Central memory CD4-positive, alpha-beta T cell (primary cell): Measurements from ENCODE around the gene ACVR2A.

ENCODE experiments used
- DNase-seq: peaks from one replicate; pipeline ENCODE4 v3.0.0; 2022

ACVR2A gene

GRCh38 chr2:147855977-147856376 lies 11.1 kb downstream of the ACVR2A start:
- no peak for DNase-seq

- no peak for DNase-seq
Measured at GRCh38 chr2:147860009-147860408, 15.2 kb downstream of the ACVR2A start.

DNA sequence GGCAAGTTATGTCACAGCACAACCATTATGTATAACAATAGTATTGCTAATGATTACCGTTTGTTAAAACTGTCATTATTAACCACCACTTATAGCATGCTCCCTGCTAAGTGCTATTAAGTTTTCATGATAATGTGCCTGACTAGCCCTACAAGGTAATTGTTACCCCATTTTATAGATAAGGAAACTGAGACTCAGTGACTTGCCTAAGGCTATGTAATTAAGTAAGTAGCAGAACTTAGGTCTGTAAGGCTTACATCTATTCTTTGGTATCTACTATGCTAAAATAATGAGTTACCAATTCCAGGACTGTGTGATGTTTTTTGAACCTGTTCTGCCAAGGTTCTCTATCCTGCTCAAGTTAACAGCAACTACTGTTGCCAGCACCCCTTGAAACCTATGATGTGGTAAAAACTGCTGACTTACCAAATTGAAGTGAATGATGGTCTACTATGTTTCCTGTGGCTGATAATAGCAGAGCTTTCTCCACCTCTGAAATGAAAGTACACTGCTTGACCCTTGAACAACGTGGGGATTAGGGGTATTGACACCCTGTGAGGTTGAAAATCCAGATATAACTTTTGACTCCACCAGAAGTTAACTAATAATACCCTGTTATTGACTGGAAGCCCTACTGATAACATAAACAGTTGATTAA lies 18.2 kb downstream of the ACVR2A start:
- DNase-seq = peak; percentile 20

DNA sequence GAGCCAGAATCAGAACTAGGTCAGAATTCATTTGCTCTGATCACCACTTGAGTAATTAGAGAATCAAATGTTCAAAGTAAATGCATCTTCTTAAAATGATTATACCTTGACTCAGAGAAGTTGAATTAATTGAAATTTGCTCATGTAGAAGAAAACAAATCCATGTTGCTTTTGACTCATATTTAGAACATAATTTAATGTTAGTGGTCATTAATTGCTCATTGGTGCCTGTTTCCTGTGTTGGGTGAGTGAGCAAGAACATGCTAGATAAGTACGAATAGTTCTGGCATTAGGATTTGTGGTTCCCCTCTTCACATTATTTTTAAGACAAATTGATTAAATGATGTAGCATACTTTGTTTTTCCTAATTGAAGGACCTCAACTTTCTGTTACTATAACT lies 19.0 kb downstream of the ACVR2A start:
- no peak for DNase-seq

DNA sequence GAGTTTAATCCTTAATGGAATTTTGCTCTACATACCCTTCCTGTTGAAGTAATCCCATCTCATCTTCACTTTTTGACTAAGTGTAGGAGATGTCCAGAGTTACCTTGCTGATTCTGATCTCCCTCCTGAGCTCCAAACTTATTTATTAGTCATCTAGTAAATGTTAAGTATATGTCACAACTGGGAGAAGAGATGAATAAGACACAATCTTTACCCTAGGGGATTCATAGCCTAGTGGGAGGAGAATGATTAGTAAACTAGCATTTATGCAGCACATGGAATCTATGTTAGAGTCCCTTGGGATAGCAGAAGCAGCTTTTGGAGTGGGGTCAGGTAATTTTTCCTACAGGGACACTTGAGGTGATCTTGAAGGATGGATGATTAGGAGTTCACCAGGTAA lies 20.7 kb downstream of the ACVR2A start:
- DNase-seq = no peak

- DNase-seq = no peak
Measured at GRCh38 chr2:147867050-147867449, 22.2 kb downstream of the ACVR2A start.

- DNase-seq = no peak
Measured at GRCh38 chr2:147869934-147870333, 25.1 kb downstream of the ACVR2A start.

GRCh38 chr2:147872967-147873366 lies 28.1 kb downstream of the ACVR2A start:
- DNase-seq = no peak

GRCh38 chr2:147873859-147874483 lies 29.1 kb downstream of the ACVR2A start:
- no peak for DNase-seq

- DNase-seq = no peak
Measured at GRCh38 chr2:147879846-147880245, 35.0 kb downstream of the ACVR2A start.

DNA sequence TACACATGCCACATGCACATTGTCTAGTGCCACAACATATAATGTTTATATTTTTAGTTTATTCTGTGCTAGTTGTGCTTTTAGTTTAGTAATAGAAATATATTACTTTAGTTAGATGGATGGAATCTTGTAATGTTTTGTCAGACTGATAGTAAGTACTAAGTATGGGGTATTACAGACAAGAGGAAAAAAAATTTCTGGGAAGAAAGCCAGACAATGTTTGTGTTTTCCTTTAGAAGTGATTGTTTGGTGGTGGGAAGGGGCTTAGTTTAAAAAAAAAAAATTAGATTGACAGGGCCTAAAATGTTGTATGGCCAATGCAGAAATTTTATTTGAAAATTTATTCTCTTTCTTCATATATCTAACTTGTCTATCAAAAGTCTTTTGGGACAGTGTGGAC lies 37.8 kb downstream of the ACVR2A start:
- DNase-seq = no peak

GRCh38 chr2:147884830-147885229 lies 40.0 kb downstream of the ACVR2A start:
- DNase-seq = no peak

DNA sequence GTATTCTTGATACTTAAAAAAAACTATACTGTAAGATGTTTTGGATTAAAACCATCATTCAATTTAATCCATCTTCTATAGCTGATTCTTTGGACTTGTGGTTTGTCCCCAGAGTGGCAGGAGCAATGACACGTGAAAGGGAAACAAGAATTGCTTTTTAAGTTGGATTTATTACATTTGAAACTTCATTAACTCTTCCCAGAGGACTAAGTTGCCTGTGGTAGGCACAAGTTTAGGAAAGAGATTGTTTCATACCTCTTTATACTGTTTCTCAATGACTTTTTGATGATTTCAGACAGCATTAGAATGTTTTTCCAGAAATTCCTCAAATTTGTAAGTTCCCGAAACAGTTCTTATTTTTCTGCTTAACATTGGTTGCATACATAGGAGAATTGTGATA lies 41.3 kb downstream of the ACVR2A start:
- no peak for DNase-seq

DNA sequence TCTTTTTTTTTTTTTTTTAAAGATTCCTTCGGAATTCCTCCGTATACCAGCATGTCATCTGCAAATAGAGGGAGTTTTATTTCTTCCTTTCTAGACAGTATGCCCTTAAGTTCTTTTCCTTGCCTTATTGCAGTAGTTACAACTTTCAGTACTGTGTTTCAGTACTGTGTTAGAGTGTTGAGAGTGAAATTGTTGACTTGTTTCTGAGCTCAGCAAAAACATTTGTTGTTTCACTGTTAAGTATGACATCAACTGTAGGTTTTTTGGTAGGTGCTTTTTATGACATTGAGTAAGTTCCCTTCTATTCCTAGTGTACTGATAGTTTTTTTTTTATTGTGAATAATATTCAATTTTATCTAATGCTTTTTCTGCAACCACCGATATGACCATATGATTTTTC lies 43.9 kb downstream of the ACVR2A start:
- DNase-seq = no peak

DNA sequence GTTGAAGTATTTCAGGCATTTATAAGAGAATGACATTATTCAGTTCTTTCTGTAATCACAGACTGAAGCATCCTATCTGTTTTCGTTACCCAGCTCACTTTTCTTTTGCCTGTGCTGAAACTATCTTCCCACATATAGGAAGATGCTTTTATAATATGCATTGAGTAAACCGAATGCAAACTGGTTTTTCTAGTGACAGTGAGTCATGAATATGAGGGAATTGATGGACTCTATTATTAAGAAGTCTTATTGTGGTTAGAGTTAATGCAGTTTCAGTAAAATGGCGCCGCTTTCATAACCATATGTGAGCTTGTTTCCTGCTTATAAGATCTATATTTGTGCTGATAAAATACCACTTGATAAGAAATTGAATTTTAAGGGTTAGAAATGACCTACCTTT lies 59.2 kb downstream of the ACVR2A start:
- no peak for DNase-seq

- no peak for DNase-seq
Measured at GRCh38 chr2:147909178-147909577, 64.3 kb downstream of the ACVR2A start.

DNA sequence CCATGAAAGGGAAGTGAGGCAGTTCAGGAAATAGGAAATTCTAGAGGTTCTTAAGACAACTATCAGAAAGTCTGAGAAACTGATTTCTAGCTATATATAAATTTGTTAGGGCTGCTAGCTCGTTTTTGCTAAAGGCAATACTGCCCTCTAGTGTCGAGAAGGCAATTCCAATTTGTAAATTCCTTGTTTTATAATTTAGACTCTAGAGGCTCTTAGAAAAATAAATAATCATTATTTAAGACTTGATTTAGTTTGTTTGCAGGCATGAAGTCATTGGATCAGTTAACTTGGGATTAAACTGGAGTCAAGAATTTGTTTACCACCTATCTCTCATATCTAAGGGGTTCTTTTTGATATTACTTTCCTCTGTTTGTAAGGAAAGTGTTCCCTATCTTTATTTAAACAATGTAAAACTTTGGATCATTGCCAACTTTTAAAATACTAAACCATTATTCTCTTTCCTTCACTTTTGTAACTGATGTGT lies 66.2 kb downstream of the ACVR2A start:
- peak; percentile 43 for DNase-seq

DNA sequence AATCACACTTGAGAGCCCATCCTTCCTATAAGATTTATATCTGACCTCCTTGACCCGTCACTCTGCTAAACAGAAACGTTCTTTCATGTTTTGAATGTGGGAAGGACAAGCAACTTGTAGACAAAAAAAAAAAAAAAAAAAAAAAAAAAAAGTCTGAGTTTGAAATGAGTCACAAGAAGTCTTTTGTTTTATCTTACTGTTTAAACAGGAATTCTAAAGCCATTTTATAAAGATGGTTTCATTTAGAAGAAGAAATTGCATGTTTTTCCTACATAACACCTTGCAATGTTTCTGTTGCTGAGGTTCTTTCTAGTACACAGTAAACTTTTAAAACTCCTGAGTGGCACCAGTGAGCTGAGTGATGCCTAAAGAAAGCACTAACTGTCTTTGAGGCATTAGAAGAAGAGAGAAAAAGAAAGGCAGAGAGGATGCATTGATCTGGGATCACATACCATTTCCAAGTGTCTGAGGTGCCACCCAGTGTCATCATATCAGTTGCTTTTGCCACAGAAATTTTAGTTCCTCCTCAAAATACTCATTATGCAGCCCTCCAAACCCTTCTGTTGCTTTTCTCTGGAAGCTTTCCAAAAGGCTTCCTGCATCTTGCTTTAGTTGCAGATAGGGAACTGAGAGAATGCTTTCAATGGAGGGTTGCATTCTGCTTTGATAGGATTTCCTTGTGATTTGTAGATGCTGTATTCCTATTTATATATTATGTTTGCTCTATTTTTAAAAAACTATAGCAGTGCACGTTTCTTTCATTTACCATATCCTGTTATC lies 69.1 kb downstream of the ACVR2A start:
- no peak for DNase-seq

DNA sequence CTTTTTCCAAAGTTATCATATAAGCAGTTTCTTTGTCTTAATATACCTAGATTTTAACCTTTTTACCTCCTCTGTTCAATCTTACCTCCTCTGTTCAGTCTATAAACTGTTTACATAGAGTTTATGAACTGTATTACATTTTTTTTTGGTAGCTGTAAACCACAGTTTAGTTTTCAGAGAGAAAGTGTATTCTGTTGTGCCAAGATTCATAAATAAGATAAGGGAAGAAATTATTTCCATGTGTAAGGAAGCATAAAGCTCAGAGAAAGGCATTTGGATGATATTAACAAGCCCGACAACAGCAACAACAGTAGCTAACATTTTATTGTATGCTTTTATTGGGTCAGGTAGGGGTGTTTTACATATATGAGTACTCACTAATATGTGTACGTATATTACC lies 71.2 kb downstream of the ACVR2A start:
- no peak for DNase-seq

DNA sequence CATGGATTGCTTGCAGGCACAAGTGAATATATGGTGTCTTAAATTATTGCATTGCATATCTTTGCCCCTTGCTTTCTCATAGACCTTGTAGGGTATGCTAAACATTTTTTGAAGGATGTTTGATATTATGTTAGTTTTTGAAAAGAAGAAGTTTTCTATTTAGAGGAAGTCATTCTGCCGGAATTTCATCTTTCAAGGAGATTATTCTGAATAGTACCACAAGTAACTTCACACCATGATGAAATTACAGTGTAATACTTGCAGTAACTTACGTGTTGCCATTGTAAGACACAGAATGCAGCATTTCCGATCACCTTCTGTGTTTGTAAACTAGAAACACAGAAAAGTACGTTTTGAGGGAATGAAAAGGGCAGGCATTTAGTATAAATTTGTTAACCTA lies 71.9 kb downstream of the ACVR2A start:
- no peak for DNase-seq

DNA sequence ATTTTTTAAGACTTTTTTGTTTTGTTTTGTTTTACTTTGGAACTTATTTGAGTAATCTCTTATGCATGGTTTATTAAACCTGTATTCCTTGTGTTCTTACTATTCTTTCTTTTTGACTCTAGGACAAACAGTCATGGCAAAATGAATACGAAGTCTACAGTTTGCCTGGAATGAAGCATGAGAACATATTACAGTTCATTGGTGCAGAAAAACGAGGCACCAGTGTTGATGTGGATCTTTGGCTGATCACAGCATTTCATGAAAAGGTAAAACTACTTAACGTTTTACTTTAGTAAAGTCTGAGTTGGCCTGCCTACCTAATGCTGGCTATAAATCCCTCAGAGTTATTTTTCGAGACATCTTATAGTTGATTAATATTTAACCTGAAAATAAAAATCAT lies 72.3 kb downstream of the ACVR2A start:
- no peak for DNase-seq

GRCh38 chr2:147923846-147924245 lies 79.0 kb downstream of the ACVR2A start:
- DNase-seq = no peak

DNA sequence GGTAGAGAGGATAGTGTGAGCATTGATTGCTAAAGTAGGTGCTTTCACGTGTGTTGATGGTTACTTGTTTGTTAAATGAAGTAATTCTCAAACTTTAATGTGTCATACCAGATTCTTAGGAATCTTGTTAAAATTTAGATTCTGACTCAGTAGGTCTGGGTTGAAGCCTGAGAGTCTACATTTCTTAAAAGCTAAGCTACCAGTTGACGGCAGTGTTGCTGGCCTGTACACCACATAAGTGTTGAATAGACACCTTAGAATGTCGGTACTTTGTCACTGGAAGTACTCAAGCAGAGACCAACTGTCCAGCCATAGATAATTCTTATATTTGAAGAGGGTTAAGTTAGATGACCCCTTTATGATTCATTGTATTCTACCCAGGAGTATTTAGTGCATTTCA lies 79.8 kb downstream of the ACVR2A start:
- no peak for DNase-seq

GRCh38 chr2:147925886-147926285 lies 81.1 kb downstream of the ACVR2A start:
- DNase-seq = no peak
